PC-3 (cell line): ENCODE data around the gene CLTCL1. TPM values are rescaled to one million over a fixed set of nuclear protein-coding genes. Genes with fewer than 3 reads are reported as not detected.
"Not testable (repeated sequence)": the region's sequence is repeated elsewhere in the genome, so short reads cannot be mapped to it uniquely, and the experiment has no call there.

Source experiments
- ATAC-seq: fragments of 200-7000 bp; cut with Tn5 transposase; 2 replicates; pipeline ENCODE4 v1.9.1; 2020; ENCODE audit warnings: mild to moderate bottlenecking, moderate library complexity
- BruUV-seq: library from RNA; stranded (reverse); fragments of 400-500 nt; replicated peaks from 2 replicates; lab custom pipeline; 2021; lab: Mats Ljungman, UMichigan
- CTCF ChIA-PET: fragments of 300-600 bp; sonication (Branson Sonifier 250); formaldehyde crosslinking; loops from one replicate; lab custom pipeline; 2022; ENCODE audit warnings: antibody characterized with exemption; lab: Charles Lee
- POLR2A ChIA-PET: fragments of 300-600 bp; sonication (Branson Sonifier 250); formaldehyde crosslinking; loops from one replicate; lab custom pipeline; 2022; ENCODE audit warnings: antibody characterized with exemption; ENCODE audit not compliant: unreplicated experiment; lab: Charles Lee
- DNase-seq: peaks from one replicate; pipeline ENCODE4 v3.0.0-alpha.2; 2015
- H2AFZ ChIP-seq: fragments of 300-600 bp; sonication (generic); 2 replicates; pipeline ENCODE4 v1.6.0; 2016; ENCODE audit warnings: antibody characterized with exemption, low read length
- H3F3A ChIP-seq: fragments of 300-600 bp; sonication (generic); one replicate; pipeline ENCODE4 v1.6.0; 2017; ENCODE audit warnings: antibody characterized with exemption, low read length, control low read depth, mild to moderate bottlenecking; ENCODE audit not compliant: unreplicated experiment
- H3K27ac ChIP-seq: fragments of 300-600 bp; sonication (generic); 2 replicates; pipeline ENCODE4 v1.5.1; 2016; ENCODE audit warnings: mild to moderate bottlenecking, low read length
- H3K27me3 ChIP-seq: fragments of 300-600 bp; sonication (generic); 2 replicates; pipeline ENCODE4 v1.6.1; 2016; ENCODE audit warnings: low read length, mixed read lengths
- H3K36me3 ChIP-seq: fragments of 300-600 bp; sonication (generic); 2 replicates; pipeline ENCODE4 v1.6.1; 2016; ENCODE audit warnings: low read depth, mixed run types, low read length, mixed read lengths
- H3K4me1 ChIP-seq: fragments of 300-600 bp; sonication (generic); 2 replicates; pipeline ENCODE4 v1.5.1; 2016; ENCODE audit warnings: low read length; ENCODE audit not compliant: insufficient read depth
- H3K4me2 ChIP-seq: fragments of 300-600 bp; sonication (generic); 2 replicates; pipeline ENCODE4 v1.6.0; 2016; ENCODE audit warnings: low read length
- H3K4me3 ChIP-seq: fragments of 300-600 bp; sonication (generic); 2 replicates; pipeline ENCODE4 v1.5.1; 2016; ENCODE audit warnings: mild to moderate bottlenecking, low read length, mixed read lengths
- H3K79me2 ChIP-seq: fragments of 300-600 bp; sonication (generic); 2 replicates; pipeline ENCODE4 v1.6.1; 2017; ENCODE audit warnings: low read length, mixed read lengths
- H3K9ac ChIP-seq: fragments of 300-600 bp; sonication (generic); 2 replicates; pipeline ENCODE4 v1.6.0; 2016; ENCODE audit warnings: mild to moderate bottlenecking, low read length
- H3K9me2 ChIP-seq: fragments of 300-600 bp; sonication (generic); replicated peaks from 2 replicates; pipeline ENCODE4 v1.6.1; 2016; ENCODE audit warnings: mixed run types, low read length, mixed read lengths
- H3K9me3 ChIP-seq: fragments of 300-600 bp; sonication (generic); 2 replicates; pipeline ENCODE4 v1.6.1; 2016; ENCODE audit warnings: low read length, mixed read lengths
- H4K20me1 ChIP-seq: fragments of 300-600 bp; sonication (generic); 2 replicates; pipeline ENCODE4 v1.6.1; 2016; ENCODE audit warnings: low read length, mixed read lengths
- EZH2 ChIP-seq: fragments of 300-600 bp; sonication (generic); IDR thresholded peaks from one replicate; pipeline ENCODE4 v1.6.1; 2017; ENCODE audit warnings: antibody characterized with exemption, mild to moderate bottlenecking, low read length; ENCODE audit not compliant: unreplicated experiment
- EZH2phosphoT487 ChIP-seq: fragments of 300-600 bp; sonication (generic); IDR thresholded peaks from 2 replicates; pipeline ENCODE4 v1.6.1; 2018; ENCODE audit warnings: mild to moderate bottlenecking, antibody characterized with exemption, low read length, borderline replicate concordance
- intact Hi-C: fragments of 100-400 bp; cut with micrococcal nuclease; formaldehyde crosslinking; loops from 2 replicates; pipeline ENCODE4 v1.9.0; 2023
- total RNA-seq: library from RNA; depleted of rRNA; stranded (reverse); fragments of >200 nt; gene quantifications from 2 replicates; pipeline ENCODE4 v1.2.3, GENCODE V29; 2014
- TF ChIP-seq, protein P1 (sequence below): fragments of 300-600 bp; sonication (generic); conservative IDR thresholded peaks from 2 replicates; pipeline ENCODE4 v1.5.1; 2017; ENCODE audit warnings: antibody characterized with exemption, low read depth, mild to moderate bottlenecking, low read length

CLTCL1 gene
- total RNA-seq, 1 experiment from 2014 or later = 5.5 TPM

DNA sequence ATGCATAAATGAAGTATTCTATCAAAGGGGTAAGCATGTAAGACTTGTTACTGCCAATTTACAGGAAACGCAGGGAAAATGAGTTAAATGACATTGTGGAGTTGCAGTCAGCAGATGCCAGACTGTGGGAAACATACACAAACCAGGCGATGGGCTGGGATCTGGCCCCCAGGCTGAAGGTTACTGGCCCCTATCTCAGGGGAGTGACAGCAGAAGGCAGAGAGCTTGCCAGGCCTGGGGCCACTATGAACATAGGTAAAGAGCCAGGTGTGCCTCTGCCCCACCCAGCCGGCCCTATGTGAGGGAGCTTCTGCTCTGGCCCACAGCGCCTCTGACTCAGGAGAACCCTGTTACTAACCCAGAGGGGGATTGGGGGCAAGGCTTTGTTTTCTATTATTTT is 86.9 kb downstream of the CLTCL1 start:
- no peaks in the 10 kb centered on the region for H3K9me2 ChIP-seq
- H2AFZ ChIP-seq = no peak overlapping the region
- DNase-seq = no peak
- H3K9me3 ChIP-seq = no peaks in the 10 kb centered on the region
- H4K20me1 ChIP-seq = no peaks in the 10 kb centered on the region
- intact Hi-C loops = no loop called here
- no peaks in the 10 kb centered on the region for H3K27me3 ChIP-seq
- H3K4me3 ChIP-seq = no peak overlapping the region
- POLR2A ChIA-PET = no interaction called here
- H3K9ac ChIP-seq = no peak overlapping the region
- no peaks in the 10 kb centered on the region for H3F3A ChIP-seq
- ATAC-seq = no peak
- no peaks in the 10 kb centered on the region for H3K4me1 ChIP-seq
- CTCF ChIA-PET = no interaction called here
- no peak overlapping the region for H3K27ac ChIP-seq
- no peak overlapping the region for H3K4me2 ChIP-seq
- no peaks in the 10 kb centered on the region for H3K79me2 ChIP-seq
- no peaks in the 10 kb centered on the region for H3K36me3 ChIP-seq
- TF ChIP-seq EZH2 (no peak), EZH2phosphoT487 (no peak)
- TF ChIP-seq, protein P1, sequence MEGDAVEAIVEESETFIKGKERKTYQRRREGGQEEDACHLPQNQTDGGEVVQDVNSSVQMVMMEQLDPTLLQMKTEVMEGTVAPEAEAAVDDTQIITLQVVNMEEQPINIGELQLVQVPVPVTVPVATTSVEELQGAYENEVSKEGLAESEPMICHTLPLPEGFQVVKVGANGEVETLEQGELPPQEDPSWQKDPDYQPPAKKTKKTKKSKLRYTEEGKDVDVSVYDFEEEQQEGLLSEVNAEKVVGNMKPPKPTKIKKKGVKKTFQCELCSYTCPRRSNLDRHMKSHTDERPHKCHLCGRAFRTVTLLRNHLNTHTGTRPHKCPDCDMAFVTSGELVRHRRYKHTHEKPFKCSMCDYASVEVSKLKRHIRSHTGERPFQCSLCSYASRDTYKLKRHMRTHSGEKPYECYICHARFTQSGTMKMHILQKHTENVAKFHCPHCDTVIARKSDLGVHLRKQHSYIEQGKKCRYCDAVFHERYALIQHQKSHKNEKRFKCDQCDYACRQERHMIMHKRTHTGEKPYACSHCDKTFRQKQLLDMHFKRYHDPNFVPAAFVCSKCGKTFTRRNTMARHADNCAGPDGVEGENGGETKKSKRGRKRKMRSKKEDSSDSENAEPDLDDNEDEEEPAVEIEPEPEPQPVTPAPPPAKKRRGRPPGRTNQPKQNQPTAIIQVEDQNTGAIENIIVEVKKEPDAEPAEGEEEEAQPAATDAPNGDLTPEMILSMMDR = no peak
- no TSS peak for BruUV-seq

DNA sequence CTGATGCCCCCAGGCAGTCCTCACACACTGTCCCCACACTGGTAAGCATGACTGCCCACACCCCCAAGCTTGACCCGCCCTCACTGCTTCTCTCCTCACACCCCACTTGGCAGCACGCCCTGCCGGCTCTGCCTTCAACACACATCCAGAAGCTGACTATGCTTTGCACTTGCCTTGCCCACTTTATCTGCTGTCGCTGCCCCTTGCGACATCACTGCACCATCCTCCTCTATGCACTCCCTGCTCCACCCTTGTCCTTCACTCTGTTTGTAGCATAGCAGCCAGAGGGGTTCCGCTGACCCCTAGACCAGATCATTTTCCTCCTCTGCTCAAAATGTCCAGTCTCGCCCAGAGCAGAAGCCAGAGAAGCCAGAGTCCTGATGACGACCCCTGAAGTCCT is 87.7 kb downstream of the CLTCL1 start:
- Histone ChIP-seq H3K27ac (no peak overlapping the region), H3F3A (no peaks in the 10 kb centered on the region), H3K4me2 (no peak overlapping the region), H3K36me3 (no peaks in the 10 kb centered on the region), H3K9me2 (no peaks in the 10 kb centered on the region), H4K20me1 (no peaks in the 10 kb centered on the region), H3K9ac (no peak overlapping the region), H3K9me3 (no peaks in the 10 kb centered on the region), H3K4me1 (no peaks in the 10 kb centered on the region), H3K79me2 (no peaks in the 10 kb centered on the region), H2AFZ (no peak overlapping the region), H3K27me3 (no peaks in the 10 kb centered on the region), H3K4me3 (no peak overlapping the region)
- intact Hi-C loops = no loop called here
- DNase-seq (no peak), ATAC-seq (no peak)
- no peak for TF ChIP-seq EZH2phosphoT487
- TF ChIP-seq EZH2 = no peak
- CTCF ChIA-PET = no interaction called here
- no TSS peak for BruUV-seq
- POLR2A ChIA-PET = no interaction called here

DNA sequence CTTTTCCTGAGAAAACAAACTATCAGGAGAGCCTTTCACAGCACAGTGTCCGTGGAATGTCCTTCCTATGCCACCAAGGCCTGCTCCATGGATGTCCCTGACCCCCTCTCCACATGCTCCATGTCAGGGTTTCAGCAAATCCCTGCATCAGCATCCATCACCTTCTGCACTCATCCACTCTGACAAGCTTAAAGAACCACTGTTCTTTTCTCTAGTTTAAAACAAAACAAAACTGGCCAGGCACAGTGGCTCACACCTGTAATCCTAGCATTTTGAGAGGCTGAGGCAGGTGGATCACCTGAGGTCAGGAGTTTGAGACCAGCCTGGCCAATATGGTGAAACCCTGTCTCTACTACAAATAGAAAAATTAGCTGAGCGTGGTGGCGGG is 88.7 kb downstream of the CLTCL1 start:
- H4K20me1 ChIP-seq, BruUV-seq, H3K9ac ChIP-seq, CTCF ChIA-PET, H3K36me3 ChIP-seq, H3K9me3 ChIP-seq, H3K79me2 ChIP-seq, H3K4me1 ChIP-seq, H3K27me3 ChIP-seq, H3F3A ChIP-seq, H3K4me2 ChIP-seq, H3K27ac ChIP-seq, H2AFZ ChIP-seq, DNase-seq, H3K9me2 ChIP-seq, POLR2A ChIA-PET, ATAC-seq, H3K4me3 ChIP-seq, intact Hi-C loops: not testable (repeated sequence)
